Epithelial cell of proximal tubule (primary cell): ENCODE data around the gene ZNF619. TPM values are rescaled to one million over a fixed set of nuclear protein-coding genes. Genes with fewer than 3 reads are reported as not detected.
A peak's percentile ranks its signal among the peaks of the same experiment; 100 is the strongest.

Experiments used
- DNase-seq: peaks from one replicate; pipeline ENCODE4 v3.0.0-alpha.2; 2011; ENCODE audit warnings: low read depth
- H3K4me3 ChIP-seq: 2 replicates; pipeline ENCODE4 v1.5.1; 2011; ENCODE audit warnings: low read depth, mild to moderate bottlenecking, low read length
- total RNA-seq: library from RNA; depleted of rRNA; stranded (reverse); fragments of >200 nt; gene quantifications from 2 replicates; pipeline ENCODE4 v1.2.3, GENCODE V29; 2015
- TF ChIP-seq, protein P1 (sequence below): conservative IDR thresholded peaks from 2 replicates; pipeline ENCODE4 v1.5.1; 2012; ENCODE audit warnings: low read depth, mild to moderate bottlenecking, low read length

Gene ZNF619
- total RNA-seq, 1 donor from 2014 or later = 4.9 TPM

DNA sequence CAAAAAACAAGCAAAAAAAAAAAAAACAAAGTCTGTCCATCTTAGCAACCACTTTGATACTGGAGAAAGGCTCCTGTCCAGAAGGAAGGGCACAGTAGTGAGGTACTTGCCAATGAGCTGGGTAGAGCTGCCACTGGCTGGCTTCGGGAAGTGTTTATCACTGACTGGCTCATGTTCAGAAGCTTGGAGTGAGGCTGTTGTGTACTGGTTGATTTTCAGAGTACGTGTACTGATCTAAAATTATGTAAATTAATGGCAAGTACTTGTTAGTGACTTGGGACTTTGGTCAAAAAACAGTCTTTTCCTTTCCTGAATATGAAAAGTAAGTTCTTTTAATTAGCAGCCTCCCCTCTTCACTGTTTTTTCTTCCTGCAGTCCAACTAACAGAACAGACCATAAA lies 46.9 kb downstream of the ZNF619 start:
- no peak overlapping the region for H3K4me3 ChIP-seq
- TF ChIP-seq, protein P1, sequence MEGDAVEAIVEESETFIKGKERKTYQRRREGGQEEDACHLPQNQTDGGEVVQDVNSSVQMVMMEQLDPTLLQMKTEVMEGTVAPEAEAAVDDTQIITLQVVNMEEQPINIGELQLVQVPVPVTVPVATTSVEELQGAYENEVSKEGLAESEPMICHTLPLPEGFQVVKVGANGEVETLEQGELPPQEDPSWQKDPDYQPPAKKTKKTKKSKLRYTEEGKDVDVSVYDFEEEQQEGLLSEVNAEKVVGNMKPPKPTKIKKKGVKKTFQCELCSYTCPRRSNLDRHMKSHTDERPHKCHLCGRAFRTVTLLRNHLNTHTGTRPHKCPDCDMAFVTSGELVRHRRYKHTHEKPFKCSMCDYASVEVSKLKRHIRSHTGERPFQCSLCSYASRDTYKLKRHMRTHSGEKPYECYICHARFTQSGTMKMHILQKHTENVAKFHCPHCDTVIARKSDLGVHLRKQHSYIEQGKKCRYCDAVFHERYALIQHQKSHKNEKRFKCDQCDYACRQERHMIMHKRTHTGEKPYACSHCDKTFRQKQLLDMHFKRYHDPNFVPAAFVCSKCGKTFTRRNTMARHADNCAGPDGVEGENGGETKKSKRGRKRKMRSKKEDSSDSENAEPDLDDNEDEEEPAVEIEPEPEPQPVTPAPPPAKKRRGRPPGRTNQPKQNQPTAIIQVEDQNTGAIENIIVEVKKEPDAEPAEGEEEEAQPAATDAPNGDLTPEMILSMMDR = no peak
- DNase-seq = no peak

DNA sequence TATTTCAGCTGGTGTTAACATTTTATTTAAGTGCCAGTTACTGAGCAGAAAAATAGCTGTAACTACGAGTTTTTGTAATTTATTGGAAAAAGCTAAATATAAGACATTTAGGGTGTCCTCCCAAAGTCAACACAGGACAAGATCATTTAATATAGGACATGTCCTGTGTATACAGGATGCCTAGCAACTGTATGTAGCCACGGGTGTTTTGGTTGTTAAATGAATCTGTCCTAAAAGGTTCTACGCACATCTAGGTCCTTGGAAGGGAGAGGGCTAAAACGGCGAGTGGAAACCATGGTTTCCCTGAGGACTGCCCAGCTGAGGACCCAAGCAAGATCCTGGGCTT lies 47.3 kb downstream of the ZNF619 start:
- no peak for DNase-seq
- TF ChIP-seq, protein P1 = no peak

DNA sequence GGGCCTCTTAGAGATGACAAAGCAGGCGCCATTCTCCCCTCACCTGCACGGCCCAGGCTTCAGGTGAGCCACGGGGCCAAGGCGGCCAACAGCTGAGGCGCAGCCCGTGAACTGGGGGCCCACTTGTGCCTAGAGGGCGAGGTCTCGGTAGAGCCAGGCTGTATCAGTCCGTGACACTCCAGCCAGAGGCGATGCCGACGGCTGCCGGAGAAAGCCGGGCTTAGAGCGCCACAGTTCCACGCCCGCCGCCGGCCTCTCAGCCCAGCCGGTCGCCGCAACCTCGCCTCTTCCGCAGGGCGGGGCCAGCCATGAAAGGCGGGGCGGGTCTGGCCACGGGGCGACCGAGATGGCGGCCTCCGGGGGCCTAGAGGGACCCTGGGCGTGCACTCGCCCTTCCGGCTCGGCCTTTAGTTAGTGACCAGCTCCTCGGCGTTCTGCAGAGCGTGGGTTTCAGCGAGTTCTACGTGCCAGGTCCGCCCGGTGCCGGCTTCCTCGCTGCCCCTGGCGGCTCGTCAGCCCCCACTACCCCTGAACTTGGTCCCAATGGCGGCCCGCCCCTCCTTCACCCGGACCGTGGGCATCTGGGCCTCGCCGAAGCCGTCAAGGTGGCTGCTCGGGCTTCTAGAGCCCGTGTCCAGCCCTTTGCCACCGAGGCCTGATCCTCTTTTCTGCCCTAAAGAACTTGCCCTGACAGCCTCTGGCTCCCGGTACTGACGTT lies 47.8 kb downstream of the ZNF619 start, which contains the start of gene ZNF621:
Gene ZNF621, plus strand, starts transcription at position 393 of the 718 bp plus-strand sequence. CDS start 881 bp downstream, outside the sequence.
- TF ChIP-seq, protein P1 = no peak
- DNase-seq = no peak
- peak within 1 kb of the TSS; percentile 93 for H3K4me3 ChIP-seq

More for the DNA sequence above, 47.3 kb downstream of the ZNF619 start:
- peak overlapping the region; percentile 93 for H3K4me3 ChIP-seq

DNA sequence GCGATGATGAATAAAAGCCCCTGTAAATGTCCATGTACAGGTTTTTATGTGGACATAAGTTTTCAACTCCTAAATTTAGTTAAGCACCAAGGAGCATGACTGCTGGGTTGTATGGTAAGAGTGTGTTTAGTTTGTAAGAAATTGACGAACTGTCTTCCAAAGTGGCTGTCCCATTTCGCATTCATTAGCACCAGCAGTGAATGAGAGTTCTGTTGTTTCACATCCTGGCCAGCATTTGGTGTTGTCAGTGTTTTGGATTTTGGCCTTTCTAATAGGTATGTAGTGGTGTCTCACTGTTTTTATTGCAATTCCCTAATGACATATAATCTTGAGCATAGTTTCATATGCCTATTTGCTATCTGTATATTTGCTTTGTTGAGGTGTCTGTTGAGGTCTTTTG lies 51.5 kb downstream of the ZNF619 start:
- no peak overlapping the region for H3K4me3 ChIP-seq
- no peak for DNase-seq
- TF ChIP-seq, protein P1 = no peak

DNA sequence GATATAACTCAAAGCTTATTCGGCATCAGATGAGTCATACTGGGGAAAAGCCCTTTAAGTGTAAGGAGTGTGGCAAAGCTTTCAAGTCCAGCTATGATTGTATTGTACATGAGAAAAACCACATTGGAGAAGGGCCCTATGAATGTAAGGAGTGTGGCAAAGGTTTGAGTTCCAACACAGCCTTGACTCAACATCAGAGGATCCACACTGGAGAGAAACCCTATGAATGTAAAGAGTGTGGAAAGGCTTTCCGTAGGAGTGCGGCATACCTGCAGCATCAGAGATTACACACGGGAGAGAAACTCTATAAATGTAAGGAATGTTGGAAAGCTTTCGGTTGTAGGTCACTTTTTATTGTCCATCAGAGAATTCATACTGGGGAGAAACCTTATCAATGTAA lies 55.3 kb downstream of the ZNF619 start:
- TF ChIP-seq, protein P1 = no peak
- DNase-seq = no peak
- H3K4me3 ChIP-seq = no peak overlapping the region

DNA sequence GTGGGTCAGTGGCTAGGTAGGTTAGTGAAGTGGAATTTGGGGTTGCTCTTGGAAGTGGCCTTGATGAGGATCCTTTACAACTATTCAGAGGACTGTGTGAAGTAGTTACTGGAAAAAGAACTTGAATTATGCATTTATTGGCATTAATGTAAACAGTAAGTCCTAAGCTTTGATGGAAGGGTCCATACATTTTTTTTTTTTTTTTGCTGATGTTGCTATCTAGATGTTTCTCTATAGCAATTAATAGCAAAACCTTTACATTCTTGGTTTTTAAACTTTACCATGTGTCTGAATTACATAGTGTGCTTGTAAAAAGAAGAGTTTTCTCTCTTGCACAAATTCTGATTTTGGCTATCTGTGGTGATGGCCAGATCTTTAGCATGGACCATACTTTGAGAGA lies 57.4 kb downstream of the ZNF619 start:
- DNase-seq = no peak
- no peak overlapping the region for H3K4me3 ChIP-seq
- TF ChIP-seq, protein P1 = no peak

Other genes with a start within 250 kb of the ZNF619 start
- 10.4 and 14.3 TPM in 2 replicates for gene EIF1B, start 167.4 kb upstream of the ZNF619 start, total RNA-seq
- gene ENTPD3, start 89.9 kb upstream of the ZNF619 start, total RNA-seq = 0.43 and 0.46 TPM in 2 replicates
- 463 and 670 TPM in 2 replicates for gene RPL14, start 19.8 kb upstream of the ZNF619 start, total RNA-seq
- 2.5 and 9.0 TPM in 2 replicates for gene ZNF620, start 28.9 kb downstream of the ZNF619 start, total RNA-seq
- 5.1 and 7.0 TPM in 2 replicates for gene ZNF621, start 47.8 kb downstream of the ZNF619 start, total RNA-seq